Stimulated activated CD4-positive, alpha-beta T cell treated with anti-CD3 and anti-CD28 coated beads, Interleukin-2, amount 100 ng/mL, for 24 hours (primary cell): ENCODE measurements around the gene IL22RA2.

Source experiments
- DNase-seq, 2 donors: peaks; one replicate each; pipeline ENCODE4 v3.0.0-alpha.2; 2020

Gene IL22RA2

GRCh38 chr6:137165375-137166246 is 7.8 kb downstream of the IL22RA2 start:
- peak; percentile 18 to 30 for DNase-seq

GRCh38 chr6:137163732-137164318 is 9.6 kb downstream of the IL22RA2 start:
- no peak for DNase-seq

GRCh38 chr6:137162692-137163306 is 10.6 kb downstream of the IL22RA2 start:
- no peak for DNase-seq

DNA sequence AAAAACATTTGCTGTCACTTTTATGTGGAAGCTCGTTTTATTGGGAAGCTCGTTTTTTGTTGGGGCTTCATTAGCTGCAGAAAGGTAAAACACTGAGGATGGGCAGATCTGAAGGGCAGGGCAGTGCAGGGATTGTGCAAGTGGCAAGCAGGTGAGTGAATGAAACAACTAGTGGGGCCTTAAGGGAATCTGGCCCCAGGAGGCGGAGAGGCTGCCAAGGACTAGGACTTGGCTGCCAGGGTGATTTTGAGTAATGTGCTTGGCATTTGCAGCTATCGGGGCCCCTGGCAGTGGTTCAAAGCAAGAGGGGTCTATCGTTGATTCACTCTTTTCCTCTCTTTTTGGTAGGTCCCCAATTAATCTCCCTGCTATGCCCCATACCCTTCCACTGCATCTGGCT is 11.5 kb downstream of the IL22RA2 start:
- no peak for DNase-seq

- DNase-seq: no peak
These were observed 12.7 kb downstream of the IL22RA2 start for GRCh38 chr6:137160763-137161162.

DNA sequence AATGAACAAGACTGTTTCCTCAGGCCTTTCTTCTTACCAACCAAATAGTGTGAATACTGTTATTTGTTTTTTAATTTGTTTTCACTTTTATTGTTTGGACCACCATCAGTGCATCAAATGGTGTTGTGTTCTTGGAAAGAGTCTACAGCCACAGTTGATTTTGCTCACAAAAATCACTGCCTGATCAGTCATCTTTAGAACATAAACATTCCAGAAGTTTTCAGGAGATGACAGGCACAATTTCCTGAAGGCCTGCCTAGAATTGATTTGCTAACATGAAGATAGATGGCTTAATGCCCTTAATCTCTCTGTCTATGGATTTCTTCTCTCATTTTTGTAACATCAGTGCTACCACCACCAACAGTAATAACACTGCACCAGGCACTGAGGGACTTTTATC is 13.5 kb downstream of the IL22RA2 start:
- DNase-seq: no peak

GRCh38 chr6:137157601-137158000 is 15.8 kb downstream of the IL22RA2 start:
- no peak for DNase-seq

DNA sequence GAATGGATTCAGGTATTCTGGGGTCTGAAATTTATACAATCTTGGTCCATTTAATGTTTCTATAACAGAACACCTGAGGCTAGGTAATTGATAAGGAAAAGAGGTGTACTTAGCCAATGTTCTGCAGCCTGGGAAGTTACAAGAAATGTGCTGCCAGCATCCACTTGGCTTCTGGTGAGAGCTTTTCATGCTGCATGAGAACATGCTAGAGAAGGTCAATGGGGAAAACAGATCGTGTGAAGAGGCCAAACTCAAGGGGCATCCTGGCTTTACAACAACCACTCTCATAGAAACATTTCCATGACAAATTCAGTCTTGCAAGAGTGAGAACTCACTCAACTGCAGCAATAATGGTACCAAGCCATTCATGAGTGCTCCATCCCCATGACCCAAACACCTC is 16.8 kb downstream of the IL22RA2 start:
- DNase-seq: no peak

DNA sequence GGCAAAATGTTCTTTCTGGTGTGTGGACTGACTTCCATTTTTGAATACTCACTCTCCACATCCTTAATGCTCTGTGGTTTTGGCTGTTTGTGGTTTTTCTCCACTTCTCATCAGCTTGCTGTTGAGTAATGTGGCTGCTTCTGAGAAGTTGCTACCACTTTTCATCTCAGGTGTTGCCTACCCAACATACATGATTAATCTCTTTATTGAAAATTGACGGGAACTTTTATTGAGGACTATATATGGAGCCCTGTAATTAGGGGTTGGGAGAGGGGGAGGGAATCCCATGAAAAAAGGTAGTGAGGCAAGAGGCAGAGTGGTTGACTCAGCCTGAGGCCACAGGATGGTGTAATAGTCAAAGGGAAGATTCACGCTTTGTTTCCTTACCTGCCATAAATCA is 17.6 kb downstream of the IL22RA2 start:
- DNase-seq: no peak

DNA sequence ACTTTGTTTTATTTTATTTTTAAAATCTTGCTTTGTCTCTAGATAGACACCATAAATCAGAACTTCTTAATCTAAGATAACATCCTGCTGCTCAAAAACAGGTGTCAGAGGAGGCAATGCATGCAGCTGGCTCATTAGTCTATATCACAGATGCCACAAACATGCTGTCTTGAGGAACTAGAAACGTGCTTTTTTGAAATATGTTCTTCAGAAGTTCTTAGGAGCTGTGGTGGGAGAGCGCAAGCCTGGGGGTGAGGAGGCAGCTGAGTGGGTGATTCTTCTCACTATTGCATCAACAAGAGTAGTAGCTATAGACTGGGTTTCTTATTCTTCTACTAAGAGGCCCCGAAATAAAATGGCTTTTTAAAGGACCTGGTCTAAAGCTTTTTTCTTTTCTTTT is 23.4 kb downstream of the IL22RA2 start:
- no peak for DNase-seq

DNA sequence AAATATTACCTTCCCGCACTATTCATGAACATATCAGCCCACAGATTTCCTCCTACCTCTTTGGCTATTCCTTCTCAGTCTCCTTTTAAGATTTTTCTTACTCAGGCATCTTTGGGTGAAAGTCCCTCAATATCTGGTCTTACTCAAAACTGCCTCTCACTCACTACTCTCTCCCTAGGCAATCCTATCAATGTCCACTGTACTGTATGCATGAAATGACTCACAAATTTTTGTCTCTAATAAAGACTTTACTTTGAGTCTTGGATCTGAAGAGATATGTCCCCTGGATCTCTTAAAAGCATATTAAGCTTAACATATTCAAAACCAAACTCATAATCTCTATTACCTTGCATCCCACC is 24.4 kb downstream of the IL22RA2 start:
- no peak for DNase-seq

DNA sequence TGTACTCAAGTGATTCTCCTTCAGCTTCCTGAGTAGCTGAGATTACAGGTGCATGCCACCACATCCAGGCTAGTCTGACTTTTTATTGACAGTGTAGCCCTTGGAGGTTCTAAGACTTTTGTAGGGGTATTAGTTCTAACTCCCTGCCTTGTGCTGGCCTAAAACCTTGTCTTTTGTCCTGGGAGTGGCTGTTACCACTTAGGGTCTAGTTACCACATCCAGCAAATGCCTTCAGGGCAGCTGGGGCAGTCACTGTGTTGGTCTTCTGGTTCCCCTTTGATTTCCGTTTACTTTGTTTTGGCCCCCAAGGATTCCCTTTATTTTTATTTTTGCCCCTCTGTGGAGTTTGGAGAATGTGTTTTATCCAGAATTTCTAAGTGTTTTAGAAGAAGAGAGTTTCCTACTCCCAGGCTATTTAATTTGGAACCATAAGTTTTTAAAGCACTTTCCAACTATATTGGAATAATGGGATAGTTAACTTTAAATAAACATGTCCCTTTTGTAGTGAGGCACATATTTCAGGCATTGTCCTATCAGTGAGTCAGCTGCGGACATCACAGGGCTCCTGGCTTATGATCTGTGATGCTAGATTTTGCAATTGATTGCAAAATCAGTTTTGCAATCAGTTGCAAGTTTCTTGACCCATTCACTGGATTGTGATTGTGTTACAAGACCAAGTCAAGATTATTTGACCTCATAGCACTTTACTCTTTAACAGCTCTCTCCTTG is 25.0 kb downstream of the IL22RA2 start:
- no peak for DNase-seq

- no peak for DNase-seq
These were observed 26.2 kb downstream of the IL22RA2 start for GRCh38 chr6:137147195-137147594.

- no peak for DNase-seq
These were observed 27.2 kb downstream of the IL22RA2 start for GRCh38 chr6:137146206-137146605.

GRCh38 chr6:137145421-137145820 is 28.0 kb downstream of the IL22RA2 start:
- DNase-seq: no peak

- DNase-seq: no peak
These were observed 37.4 kb downstream of the IL22RA2 start for GRCh38 chr6:137136065-137136464.

DNA sequence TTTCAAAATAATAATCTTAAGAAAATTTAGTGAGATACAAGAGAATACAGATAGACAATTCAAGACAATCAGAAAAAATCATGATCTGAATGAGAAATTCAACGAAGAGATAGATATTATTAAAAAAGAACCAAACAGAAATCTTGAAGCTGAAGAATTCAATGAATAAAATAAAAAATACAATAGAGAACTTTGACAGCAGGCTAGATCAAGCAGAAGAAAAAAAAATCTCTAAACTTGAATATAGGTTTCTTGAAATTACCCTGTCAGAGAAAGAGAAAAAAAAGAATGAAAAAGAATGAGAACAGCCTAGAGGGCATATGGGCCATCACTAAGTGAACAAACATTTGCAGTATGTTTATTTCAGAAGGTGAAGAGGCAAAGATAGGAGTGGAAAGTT is 39.0 kb downstream of the IL22RA2 start:
- no peak for DNase-seq

- DNase-seq: no peak
These were observed 40.3 kb downstream of the IL22RA2 start for GRCh38 chr6:137133122-137133521.

GRCh38 chr6:137126875-137127485 is 46.5 kb downstream of the IL22RA2 start:
- no peak for DNase-seq

GRCh38 chr6:137123078-137123477 is 50.4 kb downstream of the IL22RA2 start:
- no peak for DNase-seq

- DNase-seq: no peak
These were observed 50.8 kb downstream of the IL22RA2 start for GRCh38 chr6:137122612-137123011.

- no peak for DNase-seq
These were observed 51.9 kb downstream of the IL22RA2 start for GRCh38 chr6:137121401-137121997.

DNA sequence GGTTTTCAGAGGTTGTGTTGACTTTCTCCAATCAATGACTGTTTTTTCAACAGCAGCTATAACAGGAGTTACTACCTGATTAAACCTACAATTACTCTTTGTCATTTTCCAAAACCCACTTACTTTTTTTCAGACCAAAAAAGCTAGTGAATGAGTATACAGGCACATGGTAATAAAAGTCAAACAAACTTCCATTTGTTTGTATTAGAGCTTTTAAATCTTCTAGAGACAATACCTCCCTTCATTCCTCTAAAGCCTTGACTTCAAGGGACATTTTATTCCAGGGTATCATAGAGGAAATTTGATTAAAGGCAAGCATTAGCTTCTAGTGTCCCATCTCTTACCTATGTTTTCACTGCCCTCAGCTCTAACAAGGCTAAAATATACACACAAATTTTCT is 52.7 kb downstream of the IL22RA2 start:
- DNase-seq: no peak
